ENCODE data around the gene PYGO2. TPM values are rescaled to one million over a fixed set of nuclear protein-coding genes. Genes with fewer than 3 reads are reported as not detected.

PYGO2 gene
- total RNA-seq, 3 donors from 2014 or later, result 22.8 to 34.3 (median 25.8) TPM

- Histone ChIP-seq H3K9me3 (no peaks in the 10 kb centered on the region), H3K36me3 (ENCODE audit: low read depth) (no peaks in the 10 kb centered on the region), H3K4me1 (ENCODE audit: low read depth) (peaks cover 54% of the 10 kb centered on the region), H3K4me3 (peak overlapping the region; percentile 84)
- no peak for TF ChIP-seq CTCF (IDR thresholded peaks at IDR 0.05)
- intact Hi-C loops (cut with DNase I, micrococcal nuclease), result no loop called here
- DNase-seq, result peak in 2 of 3 donors; percentile 53 to 63
- no peak for ATAC-seq
Observed at GRCh38 chr1:155004352-155005075, 42.9 kb upstream of the PYGO2 start.

GRCh38 chr1:155003766-155004351 lies 42.3 kb upstream of the PYGO2 start:
- no peak for ATAC-seq

GRCh38 chr1:155003227-155003765 lies 41.7 kb upstream of the PYGO2 start:
- TF ChIP-seq CTCF (IDR thresholded peaks at IDR 0.05), result no peak
- Histone ChIP-seq H3K4me3 (peak overlapping the region; percentile 84), H3K9me3 (no peaks in the 10 kb centered on the region), H3K36me3 (ENCODE audit: low read depth) (no peaks in the 10 kb centered on the region), H3K4me1 (ENCODE audit: low read depth) (peaks cover 58% of the 10 kb centered on the region)
- intact Hi-C loops (cut with DNase I, micrococcal nuclease), result no loop called here
- no peak for ATAC-seq
- DNase-seq, result peak; percentile 55 to 75 (median 64)

More at GRCh38 chr1:155003766-155004351, 42.3 kb upstream of the PYGO2 start:
- no peaks in the 10 kb centered on the region for H3K36me3 ChIP-seq (ENCODE audit: low read depth)
- DNase-seq, result peak; percentile 75 to 88 (median 83)
- peak overlapping the region; percentile 84 for H3K4me3 ChIP-seq
- TF ChIP-seq CTCF (IDR thresholded peaks at IDR 0.05), result no peak
- H3K9me3 ChIP-seq, result no peaks in the 10 kb centered on the region
- H3K4me1 ChIP-seq (ENCODE audit: low read depth), result peaks cover 58% of the 10 kb centered on the region
- intact Hi-C loops (cut with DNase I, micrococcal nuclease), result no loop called here

GRCh38 chr1:155002464-155003226 lies 41.1 kb upstream of the PYGO2 start, which contains the start of gene ZBTB7B:
Gene ZBTB7B, plus strand, starts transcription at chr1:155002802. Its CDS starts 11,859 bp downstream, at chr1:155014661.
- intact Hi-C loops (cut with DNase I, micrococcal nuclease), result no loop called here
- Histone ChIP-seq H3K4me1 (ENCODE audit: low read depth) (peaks cover 54% of the 10 kb centered on the region), H3K4me3 (peak within 1 kb of the TSS; percentile 84), H3K9me3 (no peaks in the 10 kb centered on the region), H3K36me3 (ENCODE audit: low read depth) (no peaks in the 10 kb centered on the region)
- DNase-seq (peak; percentile 59 to 83 (median 78)), ATAC-seq (peak; percentile 5)
- no peak for TF ChIP-seq CTCF (IDR thresholded peaks at IDR 0.05)

- peak overlapping the region; percentile 51 for H3K4me3 ChIP-seq
- intact Hi-C loops (cut with DNase I, micrococcal nuclease), result no loop called here
- no peaks in the 10 kb centered on the region for H3K9me3 ChIP-seq
- peak; percentile 75 for ATAC-seq
- no peaks in the 10 kb centered on the region for H3K36me3 ChIP-seq (ENCODE audit: low read depth)
- DNase-seq, result peak; percentile 100
- H3K4me1 ChIP-seq (ENCODE audit: low read depth), result peaks cover 46% of the 10 kb centered on the region
- TF ChIP-seq CTCF (IDR thresholded peaks at IDR 0.05), result peak; percentile 6
Observed at GRCh38 chr1:155001675-155002463, 40.3 kb upstream of the PYGO2 start.
